ENCODE data around the gene LRRC56.

DNA sequence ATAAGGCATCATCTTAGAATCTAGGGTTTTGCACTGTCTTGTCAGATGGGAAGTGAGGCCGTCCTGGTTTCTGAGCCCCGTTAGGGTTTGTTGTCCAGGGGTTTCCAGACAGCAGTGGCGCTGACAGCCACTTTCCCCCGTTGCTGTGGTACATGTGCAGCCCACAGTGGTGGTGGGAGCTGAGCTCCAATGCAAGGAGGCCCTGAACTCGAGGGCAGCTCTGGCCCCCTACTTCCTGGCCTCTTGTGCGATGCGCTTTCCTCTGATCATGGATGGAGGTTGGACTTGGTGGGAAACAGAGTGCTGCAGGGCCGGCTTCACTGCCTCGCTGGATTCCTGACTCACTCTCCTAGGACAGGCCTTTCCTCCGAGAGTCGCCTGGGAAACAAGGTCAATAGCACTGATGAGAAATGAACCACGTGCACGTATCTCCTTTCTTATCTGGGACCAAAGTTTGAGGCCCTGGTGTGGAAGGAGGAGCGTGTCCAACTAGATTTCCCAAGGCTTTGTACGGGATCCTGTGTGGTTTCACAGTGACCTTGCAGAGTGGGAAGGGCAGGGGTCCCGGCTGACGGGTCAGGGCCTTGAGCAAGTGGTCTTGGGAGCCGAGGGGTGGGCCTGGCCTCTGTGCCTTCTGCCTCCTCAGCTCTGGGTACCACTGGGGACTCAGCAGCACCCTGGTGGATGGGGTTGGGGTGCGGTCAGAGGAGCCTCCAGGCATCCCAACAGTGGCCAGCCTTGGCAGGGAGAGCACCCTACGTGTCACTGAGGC is 42.7 kb downstream of the LRRC56 start:
- no peak for TF ChIP-seq CTCF (IDR thresholded peaks at IDR 0.05; ENCODE audit: poor library complexity)
- TF ChIP-seq EZH2 (IDR thresholded peaks at IDR 0.05; ENCODE audit: borderline replicate concordance), result no peak
- TF ChIP-seq EZH2phosphoT487 (IDR thresholded peaks at IDR 0.05; ENCODE audit: low read depth, severe bottlenecking, unreplicated experiment), result no peak

Measured in hepatocyte (in vitro differentiated cells).